NOMO-1 (cell line): ENCODE data around the gene CACNA2D4.

ENCODE experiments used
- DNase-seq, 2 experiments: peaks; one replicate each; lab custom pipeline; 2025; ENCODE audit not compliant: unreplicated experiment in 2 of 2; lab: John Stamatoyannopoulos, UW

CACNA2D4 gene

DNA sequence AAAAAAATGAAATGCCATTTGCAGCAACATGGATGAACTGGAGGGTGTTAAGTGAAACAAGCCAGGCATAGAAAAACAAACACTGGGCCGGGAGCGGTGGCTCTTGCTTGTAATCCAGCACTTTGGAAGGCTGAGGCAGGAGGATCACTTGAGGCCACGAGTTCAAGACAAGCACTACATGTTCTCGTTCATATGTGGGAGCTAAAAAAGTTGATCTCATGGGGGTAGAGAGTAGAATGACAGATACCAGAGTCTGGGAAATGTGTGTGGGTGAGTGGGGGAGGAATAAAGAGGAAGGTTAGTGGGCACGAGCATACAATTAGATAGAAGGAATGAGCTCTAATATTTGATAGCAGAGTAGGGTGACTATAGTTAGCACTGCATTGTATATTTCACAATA is 21.5 kb downstream of the CACNA2D4 start:
- DNase-seq: no peak

DNA sequence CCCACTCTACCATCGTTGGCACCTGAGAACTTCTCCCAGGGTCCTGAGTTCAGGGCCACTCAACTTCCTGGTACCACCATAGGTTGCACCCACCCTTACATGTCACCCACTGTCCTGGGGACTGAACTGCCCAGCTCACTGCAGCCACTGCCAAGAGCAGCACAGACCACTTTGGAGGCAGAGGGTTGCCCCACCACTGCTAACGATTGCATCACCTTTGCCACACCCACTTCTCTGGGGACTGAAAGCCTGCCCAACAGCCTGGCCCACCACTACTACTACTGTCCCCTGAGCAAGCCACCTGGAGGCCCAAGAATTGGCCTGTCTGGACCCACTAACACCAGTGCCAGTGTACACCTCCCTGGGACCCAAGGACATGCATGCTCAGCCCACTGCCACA is 27.6 kb downstream of the CACNA2D4 start:
- DNase-seq: peak; percentile 21 to 27

DNA sequence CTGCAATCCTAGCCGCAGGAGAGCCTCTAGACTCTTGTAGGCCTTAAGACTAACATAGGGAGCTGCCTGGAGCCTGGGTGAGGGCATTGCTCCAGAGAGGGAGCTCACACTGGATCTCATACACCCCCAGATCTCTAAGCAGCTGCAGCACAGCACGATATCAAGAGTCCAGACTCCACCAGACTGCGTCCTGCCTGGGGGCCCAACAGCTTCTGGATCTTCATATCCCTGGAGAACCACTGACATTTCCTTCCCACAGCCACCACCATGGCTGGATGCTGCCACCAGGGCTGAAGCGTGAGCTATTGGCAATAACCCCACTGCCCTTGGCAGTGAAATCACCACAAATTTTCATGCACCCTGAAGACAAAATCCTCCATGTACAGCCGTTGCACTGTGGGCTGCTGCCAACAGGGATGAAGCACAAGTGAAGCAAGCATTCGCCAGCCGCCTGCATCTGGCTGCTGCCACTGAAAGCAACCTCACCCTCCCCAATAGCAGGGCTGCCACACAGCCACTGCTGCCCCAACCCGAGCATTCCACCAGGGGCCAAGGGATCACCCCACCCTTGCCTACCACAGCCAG is 28.2 kb downstream of the CACNA2D4 start:
- DNase-seq: no peak

DNA sequence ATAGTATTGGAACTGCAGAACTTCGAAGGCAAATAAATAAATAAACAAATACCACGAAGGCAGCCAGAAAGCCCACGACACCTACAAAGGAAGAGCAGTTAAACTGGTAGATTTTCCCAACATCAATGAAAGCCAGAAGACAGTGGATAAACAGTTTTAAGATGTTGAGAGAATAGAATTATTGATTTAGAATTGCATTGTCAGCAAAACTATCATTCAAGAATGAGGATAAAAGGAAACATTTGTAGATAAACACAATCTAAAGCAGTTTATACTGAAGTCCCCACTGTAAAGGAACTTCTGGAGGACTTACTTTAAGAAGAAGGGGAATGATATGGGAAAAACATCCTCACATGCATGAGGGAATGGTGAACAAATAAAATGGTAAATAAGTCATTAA is 29.5 kb downstream of the CACNA2D4 start:
- no peak for DNase-seq

DNA sequence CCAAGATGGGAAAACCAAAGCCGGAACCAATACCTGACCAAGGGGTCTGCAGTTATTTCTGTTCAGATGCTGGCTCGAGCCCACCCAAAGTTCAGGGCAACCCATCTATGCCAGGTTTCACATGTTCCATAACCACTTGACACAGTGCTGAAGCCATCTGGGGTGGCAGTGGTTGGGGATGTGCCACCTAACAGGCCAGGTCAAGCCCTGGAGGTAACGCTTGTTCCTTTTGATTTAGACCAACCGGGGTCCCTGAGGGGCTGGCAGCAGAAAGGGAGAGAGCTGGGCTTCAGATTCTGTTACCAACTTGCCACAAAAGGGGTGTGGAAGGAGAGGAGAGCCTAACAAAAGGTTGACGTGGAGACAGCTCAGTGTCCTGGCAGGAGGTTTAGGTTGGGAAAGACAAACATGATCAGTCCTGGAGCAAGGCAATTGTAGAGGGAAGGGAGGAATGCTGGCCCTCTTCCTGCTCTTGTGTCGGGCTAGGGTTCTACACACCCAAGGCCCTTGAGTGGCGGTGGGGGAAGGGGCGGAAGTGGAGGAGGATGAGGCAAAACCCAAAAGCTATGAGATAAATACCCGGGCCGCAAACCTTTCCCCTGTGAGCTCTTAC is 31.9 kb downstream of the CACNA2D4 start:
- no peak for DNase-seq

DNA sequence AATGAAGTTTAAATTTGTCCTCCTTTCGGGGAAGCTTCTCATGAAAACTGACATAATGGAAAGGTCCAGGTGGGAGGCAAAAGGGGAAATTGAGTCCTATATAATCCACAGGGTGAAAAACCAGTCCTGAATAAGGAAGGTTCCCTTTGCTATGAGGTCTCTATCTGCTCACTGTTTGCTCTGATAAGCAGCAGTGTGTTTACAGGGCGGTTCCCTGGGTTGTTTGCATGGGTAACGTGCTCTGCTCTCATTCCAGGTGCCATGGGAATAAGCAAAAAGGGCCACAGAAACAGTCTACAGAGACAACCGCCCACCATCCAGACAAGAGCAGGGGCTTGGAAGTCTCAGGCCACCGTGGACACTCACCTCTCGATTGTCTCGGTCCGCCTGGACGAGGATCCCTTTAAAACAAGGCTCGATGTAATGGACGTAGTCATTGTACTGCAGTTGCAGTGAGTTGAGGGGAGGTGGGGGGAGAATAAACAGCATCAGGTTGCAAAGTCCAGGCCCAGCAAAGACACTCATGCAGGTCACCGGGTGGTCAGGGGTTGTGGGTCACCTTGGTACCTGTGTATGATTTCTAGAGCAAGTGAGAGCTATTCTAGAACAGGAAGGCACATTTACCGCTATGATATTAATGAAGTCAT is 32.7 kb downstream of the CACNA2D4 start:
- DNase-seq: no peak

DNA sequence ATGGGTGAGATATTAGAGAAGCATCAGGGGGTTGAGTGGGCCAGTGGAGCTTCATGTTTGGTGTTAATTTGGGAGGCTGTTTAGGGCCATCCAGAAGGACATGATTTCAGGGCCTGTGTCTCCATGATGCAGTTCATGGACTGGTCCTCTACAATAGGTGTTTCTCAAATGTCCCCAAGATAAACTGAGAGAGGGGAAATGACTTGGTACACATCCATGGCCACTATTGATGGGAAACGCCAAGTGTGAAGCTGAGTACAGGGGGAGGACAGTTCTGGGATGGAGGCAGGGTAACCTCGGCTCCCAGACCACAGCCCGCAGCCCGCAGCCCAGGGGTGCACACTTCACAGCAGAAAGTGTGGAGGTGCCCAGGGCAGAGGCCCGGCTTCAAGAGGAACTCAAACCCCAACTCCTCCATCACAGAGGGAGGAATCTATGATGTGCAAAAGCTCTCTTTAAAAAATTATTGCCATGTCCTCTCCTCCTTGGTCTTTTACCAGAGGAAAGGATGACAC is 33.3 kb downstream of the CACNA2D4 start:
- no peak for DNase-seq

DNA sequence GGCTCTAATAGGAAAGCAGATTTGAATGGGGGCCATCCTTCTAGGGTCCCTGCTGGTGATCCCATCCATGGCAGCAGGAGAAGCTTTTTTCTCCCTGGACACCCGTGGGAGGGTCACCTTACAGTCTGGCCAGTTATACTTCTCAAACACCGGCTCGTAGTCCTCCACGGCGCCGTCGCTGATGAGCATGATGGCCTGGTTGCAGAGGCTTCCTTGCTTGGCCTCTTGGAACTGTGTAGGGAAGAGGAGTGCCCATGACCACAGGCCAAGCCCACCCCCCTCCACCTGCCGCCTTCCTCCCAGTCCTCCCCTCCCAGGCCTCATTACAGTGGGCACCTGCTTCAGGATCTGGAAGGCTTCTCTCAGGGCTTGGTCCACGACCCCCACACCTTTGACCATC is 33.8 kb downstream of the CACNA2D4 start:
- DNase-seq: no peak

DNA sequence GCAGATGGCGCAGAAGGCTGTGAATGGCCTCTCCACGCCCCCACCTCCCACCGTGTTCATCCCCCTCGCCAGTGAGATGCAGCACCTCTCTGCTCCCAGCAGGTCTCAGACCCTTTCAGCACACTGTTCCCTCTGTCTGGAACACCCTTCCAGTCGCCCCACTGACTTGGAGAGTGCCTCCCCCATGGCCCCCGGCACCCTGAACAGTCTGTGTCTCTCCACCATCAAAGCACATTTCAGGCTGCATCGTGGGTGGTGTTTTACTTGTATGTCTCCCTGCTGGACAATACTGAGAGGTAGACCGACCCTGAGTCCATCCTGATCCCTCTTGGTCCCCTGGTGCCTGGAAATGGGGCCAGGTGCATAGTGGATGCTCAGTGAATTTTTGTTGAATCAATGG is 34.9 kb downstream of the CACNA2D4 start:
- no peak for DNase-seq

DNA sequence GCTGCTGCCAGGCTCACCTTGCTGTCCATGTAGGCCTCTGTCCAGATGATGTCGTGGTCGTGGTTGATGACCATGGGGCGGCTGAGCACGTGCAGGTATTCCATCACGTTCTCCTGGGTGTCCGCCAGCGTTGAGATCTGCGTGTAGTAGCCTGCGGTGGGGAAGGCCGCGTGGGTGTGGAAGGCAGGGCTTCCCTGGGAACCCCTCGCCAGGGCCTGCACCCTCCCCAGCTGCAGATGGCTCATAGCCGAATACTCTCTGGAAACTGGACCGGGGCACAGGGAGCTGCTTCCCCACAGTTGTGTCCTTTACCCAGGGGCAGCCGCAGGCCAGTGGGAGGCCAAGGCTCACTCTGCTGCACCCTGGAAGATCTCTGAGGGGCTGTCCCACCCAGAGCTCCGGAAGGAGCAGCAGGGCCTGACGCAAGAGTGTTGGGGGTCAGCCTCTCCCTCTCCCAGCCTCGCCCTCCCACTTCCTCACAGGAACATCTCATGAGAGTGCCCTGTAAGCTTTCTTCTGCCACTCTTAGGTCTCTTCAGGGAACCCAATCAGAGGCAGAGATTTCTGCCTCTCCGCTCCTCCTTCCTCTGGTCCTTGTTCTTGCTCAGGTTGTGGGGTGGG is 35.5 kb downstream of the CACNA2D4 start:
- DNase-seq: peak; percentile 11 to 12

DNA sequence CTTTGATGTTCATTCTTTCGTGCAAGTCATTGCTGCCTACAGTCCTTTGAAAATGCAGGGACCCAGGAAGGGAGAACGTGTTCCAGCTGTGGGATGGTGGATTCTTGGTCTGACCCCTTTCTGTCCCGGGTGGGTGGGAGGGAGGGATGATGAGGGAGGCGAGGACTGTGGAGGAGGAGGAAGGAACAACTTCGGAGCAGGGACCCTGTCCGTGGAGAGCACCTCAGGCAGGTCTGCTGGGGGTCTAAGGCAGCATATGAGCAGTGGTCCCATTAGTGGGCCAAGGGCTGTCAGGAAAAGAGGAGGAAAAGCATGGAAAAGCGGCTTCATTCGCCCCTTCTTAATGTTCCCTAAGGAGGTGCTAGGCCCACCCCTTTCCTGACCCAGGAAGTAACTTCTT is 36.0 kb downstream of the CACNA2D4 start:
- DNase-seq: no peak

DNA sequence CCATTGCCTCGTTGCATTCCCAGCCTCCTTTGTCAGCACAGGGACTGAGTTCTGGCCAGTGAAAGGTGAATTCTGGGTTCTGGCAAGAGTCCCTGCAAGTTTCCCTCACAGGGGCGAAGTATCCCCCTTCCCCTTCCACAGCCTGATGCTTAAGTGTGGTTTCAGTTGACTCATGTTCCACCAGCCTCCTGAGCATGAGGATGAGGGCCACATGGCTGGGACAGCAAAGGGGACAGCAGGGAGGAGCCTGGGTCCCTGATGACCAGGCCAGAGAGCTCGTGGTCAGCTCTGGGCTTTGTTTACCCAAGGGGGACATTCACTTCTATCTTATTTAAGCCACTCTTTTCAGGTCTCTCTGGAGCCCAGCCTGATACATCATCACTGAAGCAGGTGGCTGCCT is 36.5 kb downstream of the CACNA2D4 start:
- no peak for DNase-seq

DNA sequence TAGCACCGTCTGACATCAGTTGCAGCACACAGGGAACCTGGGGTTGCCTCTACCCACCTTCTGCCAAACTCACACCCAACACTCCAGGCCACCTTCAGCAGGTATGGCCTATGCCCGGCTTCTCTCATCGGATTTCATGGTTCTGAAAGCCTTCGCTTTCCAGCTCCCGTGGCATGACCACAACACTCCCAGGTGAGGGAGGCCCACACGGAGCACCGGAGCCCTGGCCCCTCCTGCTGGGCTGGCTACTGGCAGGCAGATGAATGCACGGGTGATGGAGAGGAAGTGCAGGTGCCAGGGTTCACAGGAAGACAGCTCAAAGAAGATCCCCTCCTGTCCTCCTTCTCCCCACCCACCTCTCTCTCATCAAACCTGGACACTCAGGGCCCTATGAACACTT is 37.2 kb downstream of the CACNA2D4 start:
- DNase-seq: no peak

DNA sequence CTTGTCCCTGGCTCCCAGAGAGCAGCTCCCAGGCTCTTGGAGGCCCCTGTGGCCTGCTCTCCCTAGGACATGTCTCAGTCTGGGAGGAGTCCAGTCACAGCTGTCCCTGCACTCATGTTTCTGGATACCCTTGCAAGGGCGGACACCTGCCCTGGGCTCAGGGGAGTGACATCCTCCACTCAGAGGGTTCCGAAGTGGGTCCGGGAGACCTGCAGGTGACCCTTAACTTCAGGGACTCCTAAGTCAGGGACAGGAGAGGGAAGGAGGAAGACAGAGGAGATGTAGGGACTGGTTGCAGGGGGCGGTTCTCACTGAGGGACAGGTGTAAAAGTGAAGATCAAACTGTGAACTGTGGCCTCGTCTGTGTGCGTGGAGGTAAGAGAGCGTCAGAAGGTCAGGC is 37.6 kb downstream of the CACNA2D4 start:
- no peak for DNase-seq

DNA sequence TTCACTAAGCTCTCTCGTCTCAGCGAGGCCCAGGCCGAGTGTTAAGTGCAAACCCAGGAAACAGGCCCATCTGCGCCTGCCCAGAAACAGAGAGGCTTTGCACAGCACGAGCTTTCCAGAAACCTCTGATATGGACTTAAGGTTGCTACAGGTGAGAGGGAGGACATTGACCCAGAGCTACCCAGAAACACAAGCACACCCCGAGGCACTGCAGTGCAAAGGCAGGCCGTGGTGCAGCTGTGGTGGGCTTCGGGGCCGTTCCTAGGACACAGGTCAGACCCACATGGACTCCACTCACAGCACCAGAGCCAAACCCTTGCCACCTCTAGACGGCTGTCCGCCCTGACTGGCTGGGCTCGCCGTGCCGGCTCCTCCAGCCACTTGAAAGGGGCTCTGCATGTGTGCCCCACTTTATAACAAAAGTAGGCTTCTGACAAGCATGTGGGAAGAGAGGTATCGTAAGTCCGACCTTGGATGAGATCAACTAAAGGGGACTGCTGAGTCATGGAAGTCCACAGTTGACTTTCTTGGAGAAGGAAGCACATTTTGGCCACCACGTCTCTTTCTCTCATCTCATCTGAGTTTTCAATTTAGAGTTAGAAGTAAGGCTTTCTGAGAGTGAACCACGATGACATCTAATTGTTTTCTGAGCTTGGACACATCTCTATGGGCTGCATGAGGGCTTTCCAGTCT is 38.2 kb downstream of the CACNA2D4 start:
- DNase-seq: no peak

DNA sequence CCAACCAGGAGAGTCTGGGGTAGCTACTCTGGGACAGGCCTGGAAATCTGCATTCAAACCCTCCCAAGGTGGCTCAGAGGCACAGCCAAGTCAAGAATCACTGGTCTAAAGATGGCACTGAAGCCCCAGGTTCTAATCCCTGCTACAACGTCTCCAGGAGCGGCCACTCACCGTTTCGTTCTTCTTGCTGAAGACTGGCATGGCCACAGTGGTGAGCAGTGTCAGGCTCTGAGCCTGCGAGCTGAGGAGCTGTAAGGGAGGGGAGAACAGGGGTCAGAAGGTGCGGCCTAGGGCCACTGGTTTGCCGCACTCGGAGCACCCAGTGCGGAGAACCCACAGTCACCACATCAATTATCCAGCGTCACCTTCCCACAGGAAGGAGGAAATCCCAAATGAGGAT is 38.8 kb downstream of the CACNA2D4 start:
- no peak for DNase-seq

DNA sequence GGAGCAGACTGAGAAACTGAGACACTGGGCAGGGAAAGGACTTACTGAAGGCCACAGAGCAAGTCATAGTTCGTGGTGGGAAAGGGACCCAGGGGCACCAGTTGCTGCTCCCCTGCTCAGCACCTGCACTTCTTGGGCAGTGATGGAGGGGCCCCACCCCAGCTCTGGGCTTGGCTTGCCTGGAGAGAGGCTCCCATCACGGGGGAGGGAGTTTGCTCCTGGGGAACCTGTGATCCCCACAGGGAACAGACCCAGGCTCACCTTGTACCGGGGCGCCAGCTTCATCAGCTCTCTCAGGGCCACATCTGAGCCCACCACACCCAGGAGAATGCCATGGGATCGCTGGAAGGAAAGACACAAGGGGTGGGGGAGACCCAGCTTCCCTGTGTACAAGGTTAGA is 39.8 kb downstream of the CACNA2D4 start:
- no peak for DNase-seq

DNA sequence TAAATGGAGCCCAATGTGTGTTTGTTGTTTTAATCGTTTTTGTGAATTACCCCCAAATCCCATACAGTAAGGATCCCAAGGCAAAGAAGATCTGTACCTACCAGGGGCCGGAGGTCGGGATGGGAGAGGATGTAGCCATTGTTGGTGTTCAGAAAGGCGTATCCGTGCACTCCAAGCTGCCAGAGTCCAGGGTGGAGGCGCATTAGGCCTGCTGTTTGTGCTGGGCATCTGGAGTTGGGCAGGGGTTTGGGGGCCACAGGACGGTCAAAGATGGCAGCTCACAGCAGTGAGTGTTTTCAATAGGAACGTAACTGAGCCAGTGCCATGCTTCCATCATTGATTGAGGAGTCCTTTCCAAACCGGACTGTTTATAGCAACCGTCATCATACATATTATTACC is 40.2 kb downstream of the CACNA2D4 start:
- DNase-seq: no peak

DNA sequence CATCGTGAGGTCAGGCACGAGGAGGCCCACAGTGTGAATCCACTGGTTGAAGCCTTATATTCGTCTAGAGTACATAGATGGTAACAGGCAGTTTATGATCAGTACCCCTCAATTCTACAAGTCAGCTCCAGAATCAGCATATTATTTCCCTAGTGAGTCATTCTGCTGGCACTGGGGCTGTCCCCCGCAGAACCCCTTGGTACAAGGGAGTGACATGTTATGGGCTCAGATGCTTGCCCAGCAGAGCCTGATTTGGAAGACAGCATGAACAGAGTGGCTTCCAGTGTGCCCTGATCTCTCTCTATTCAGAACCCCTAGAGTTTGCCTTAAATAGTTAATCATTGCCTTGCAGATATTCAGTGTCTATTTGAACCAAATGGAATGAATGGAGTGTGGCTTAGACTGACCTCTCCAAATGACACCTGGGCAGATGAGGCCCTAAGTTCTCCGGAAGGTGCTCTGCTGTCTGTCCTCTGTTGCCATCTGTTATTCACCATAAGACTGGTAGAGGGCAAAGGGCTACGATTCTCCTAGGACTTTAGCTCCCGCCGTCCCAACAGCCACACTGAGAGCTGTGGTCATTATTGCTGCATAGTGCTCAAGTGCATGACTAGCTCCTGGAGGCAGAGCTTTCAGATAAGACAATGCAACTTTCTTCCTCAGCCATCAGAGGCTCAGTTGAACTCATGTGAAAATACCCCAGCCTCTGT is 41.1 kb downstream of the CACNA2D4 start:
- no peak for DNase-seq

DNA sequence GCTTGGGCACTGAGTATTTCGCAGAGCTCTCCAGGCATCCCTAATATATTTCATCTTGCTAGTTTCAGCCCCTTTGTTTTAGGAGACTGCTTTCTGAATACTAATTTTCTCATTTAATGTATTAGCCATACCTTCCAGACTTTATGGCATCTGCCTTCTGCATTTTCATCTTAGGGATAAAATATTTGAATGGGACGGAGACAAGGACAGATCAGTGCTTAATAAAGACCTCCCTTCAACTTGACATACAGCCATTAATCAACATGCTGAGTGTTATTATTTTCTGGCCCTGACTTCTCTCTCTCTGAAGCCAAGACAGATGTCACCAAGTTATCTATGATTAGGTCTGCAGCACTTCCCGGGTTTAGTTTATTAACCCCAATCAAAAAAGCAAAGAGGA is 42.4 kb downstream of the CACNA2D4 start:
- DNase-seq: no peak

DNA sequence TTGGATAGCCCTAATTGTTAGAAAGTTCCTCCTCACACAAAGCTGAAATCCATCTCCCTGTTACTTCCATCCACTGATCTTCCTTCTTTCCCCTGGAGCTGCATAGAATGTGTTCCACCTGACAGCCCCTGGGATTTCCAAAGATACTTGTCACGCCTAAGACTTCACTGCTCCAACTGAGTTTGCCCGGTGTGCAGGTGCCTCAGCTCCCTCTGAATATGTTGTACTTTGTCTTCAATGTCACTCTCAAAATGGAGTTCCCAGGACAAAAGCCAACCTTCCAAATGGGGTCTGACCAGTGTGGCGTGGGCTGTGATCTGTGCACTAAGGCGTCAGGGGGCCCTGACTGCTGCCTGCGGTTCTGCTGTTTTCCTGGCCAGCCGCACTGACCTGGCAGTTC is 42.8 kb downstream of the CACNA2D4 start:
- DNase-seq: no peak
